ENCODE results near the gene ATP8B3.

Gene ATP8B3

GRCh38 chr19:1754636-1755466 lies 57.2 kb downstream of the ATP8B3 start:
- no peak for DNase-seq

GRCh38 chr19:1754018-1754635 lies 57.9 kb downstream of the ATP8B3 start:
- no peak for DNase-seq

GRCh38 chr19:1752757-1753728 lies 59.0 kb downstream of the ATP8B3 start, which contains the start of gene ONECUT3:
Gene ONECUT3 (plus strand): TSS chr19:1753506. CDS start chr19:1753663, 157 bp downstream.
- no peak for DNase-seq

- no peak for DNase-seq
Measured at GRCh38 chr19:1752009-1752756, 59.9 kb downstream of the ATP8B3 start.

GRCh38 chr19:1751367-1752008 lies 60.6 kb downstream of the ATP8B3 start:
- DNase-seq = no peak

- DNase-seq = no peak
Measured at GRCh38 chr19:1750343-1751021, 61.6 kb downstream of the ATP8B3 start.

GRCh38 chr19:1749373-1750342 lies 62.4 kb downstream of the ATP8B3 start:
- DNase-seq = no peak

GRCh38 chr19:1748873-1749341 lies 63.2 kb downstream of the ATP8B3 start:
- DNase-seq = no peak

- DNase-seq = no peak
Measured at GRCh38 chr19:1748115-1748872, 63.8 kb downstream of the ATP8B3 start.

GRCh38 chr19:1747285-1748114 lies 64.6 kb downstream of the ATP8B3 start:
- no peak for DNase-seq

- DNase-seq = no peak
Measured at GRCh38 chr19:1746401-1747284, 65.4 kb downstream of the ATP8B3 start.

GRCh38 chr19:1745589-1746031 lies 66.5 kb downstream of the ATP8B3 start:
- DNase-seq = peak; percentile 26

- DNase-seq = no peak
Measured at GRCh38 chr19:1744822-1745563, 67.1 kb downstream of the ATP8B3 start.

GRCh38 chr19:1744133-1744665 lies 67.9 kb downstream of the ATP8B3 start:
- DNase-seq = no peak

GRCh38 chr19:1742989-1743696 lies 68.9 kb downstream of the ATP8B3 start:
- no peak for DNase-seq
